ENCODE measurements around the gene MGARP. TPM values are rescaled to one million over a fixed set of nuclear protein-coding genes. Genes with fewer than 3 reads are reported as not detected.
A peak's percentile ranks its signal among the peaks of the same experiment; 100 is the strongest.
"Not testable (repeated sequence)": the region's sequence is repeated elsewhere in the genome, so short reads cannot be mapped to it uniquely, and the experiment has no call there.

Gene MGARP
- total RNA-seq, 2 experiments from 2014 or later = 0.20 TPM; not detected in 1

GRCh38 chr4:139282065-139282720 is 2.2 kb upstream of the MGARP start:
- peaks cover 57% of the 10 kb centered on the region for H3K27me3 Mint-ChIP-seq
- H3K4me1 Mint-ChIP-seq = peaks cover 18% of the 10 kb centered on the region
- H3K36me3 Mint-ChIP-seq = peaks cover 12% of the 10 kb centered on the region
- no peak overlapping the region for H3K27ac Mint-ChIP-seq
- H3K4me3 Mint-ChIP-seq = no peak overlapping the region
- no peak for ATAC-seq
- peaks cover 4% of the 10 kb centered on the region for H3K9me3 Mint-ChIP-seq (ENCODE audit: low read depth)
- DNase-seq = no peak
- CTCF ChIA-PET = interaction anchor here (1.0 to 1.4 kb wide), 2 partner anchors 9 to 13 kb away, joined by 6 read pairs; no protein-coding TSS in a partner anchor

GRCh38 chr4:139278912-139279759 is 889 bp downstream of the MGARP start:
- H3K36me3 Mint-ChIP-seq = peaks cover 1% of the 10 kb centered on the region
- peaks cover 18% of the 10 kb centered on the region for H3K4me1 Mint-ChIP-seq
- DNase-seq (no peak), ATAC-seq (peak; percentile 52)
- no peak overlapping the region for H3K27ac Mint-ChIP-seq
- H3K4me3 Mint-ChIP-seq = peak overlapping the region; percentile 68
- H3K27me3 Mint-ChIP-seq = peaks cover 73% of the 10 kb centered on the region
- CTCF ChIA-PET = no interaction called here
- H3K9me3 Mint-ChIP-seq (ENCODE audit: low read depth) = no peaks in the 10 kb centered on the region

- no peaks in the 10 kb centered on the region for H3K9me3 Mint-ChIP-seq (ENCODE audit: low read depth)
- DNase-seq (no peak), ATAC-seq (no peak)
- peaks cover 75% of the 10 kb centered on the region for H3K27me3 Mint-ChIP-seq
- CTCF ChIA-PET = no interaction called here
- peak overlapping the region; percentile 68 for H3K4me3 Mint-ChIP-seq
- H3K27ac Mint-ChIP-seq = no peak overlapping the region
- peaks cover 1% of the 10 kb centered on the region for H3K36me3 Mint-ChIP-seq
- H3K4me1 Mint-ChIP-seq = peaks cover 18% of the 10 kb centered on the region
Observed at GRCh38 chr4:139278485-139278884, 1.5 kb downstream of the MGARP start.

GRCh38 chr4:139275281-139275735 is 4.7 kb downstream of the MGARP start:
- H3K36me3 Mint-ChIP-seq = peaks cover 1% of the 10 kb centered on the region
- H3K4me1 Mint-ChIP-seq = peaks cover 16% of the 10 kb centered on the region
- peaks cover 48% of the 10 kb centered on the region for H3K27me3 Mint-ChIP-seq
- CTCF ChIA-PET = interaction anchor here (1.0 to 1.4 kb wide), 2 partner anchors 9 to 21 kb away, joined by 3 to 5 read pairs; no protein-coding TSS in a partner anchor
- ATAC-seq = no peak
- H3K4me3 Mint-ChIP-seq = no peak overlapping the region
- DNase-seq = no peak
- H3K9me3 Mint-ChIP-seq (ENCODE audit: low read depth) = no peaks in the 10 kb centered on the region
- no peak overlapping the region for H3K27ac Mint-ChIP-seq

- Mint-ChIP-seq H3K36me3 (peaks cover 1% of the 10 kb centered on the region), H3K4me3 (no peak overlapping the region), H3K27ac (no peak overlapping the region), H3K27me3 (peaks cover 43% of the 10 kb centered on the region), H3K9me3 (ENCODE audit: low read depth) (no peaks in the 10 kb centered on the region), H3K4me1 (peaks cover 11% of the 10 kb centered on the region)
- DNase-seq (no peak), ATAC-seq (no peak)
- CTCF ChIA-PET = interaction anchor here (1.0 kb wide), 1 partner anchor 8 kb away, joined by 3 read pairs; no protein-coding TSS in a partner anchor
Observed at GRCh38 chr4:139274790-139275189, 5.2 kb downstream of the MGARP start.

- DNase-seq (no peak), ATAC-seq (no peak)
- Mint-ChIP-seq H3K4me3 (no peak overlapping the region), H3K27me3 (peaks cover 35% of the 10 kb centered on the region), H3K27ac (no peak overlapping the region), H3K9me3 (ENCODE audit: low read depth) (no peaks in the 10 kb centered on the region), H3K36me3 (peaks cover 1% of the 10 kb centered on the region), H3K4me1 (peaks cover 2% of the 10 kb centered on the region)
- CTCF ChIA-PET = no interaction called here
Observed at GRCh38 chr4:139273835-139274234, 6.2 kb downstream of the MGARP start.

GRCh38 chr4:139267301-139267700 is 12.7 kb downstream of the MGARP start:
- no peaks in the 10 kb centered on the region for H3K36me3 Mint-ChIP-seq
- H3K27ac Mint-ChIP-seq = no peak overlapping the region
- DNase-seq (no peak), ATAC-seq (no peak)
- peaks cover 29% of the 10 kb centered on the region for H3K4me1 Mint-ChIP-seq
- H3K27me3 Mint-ChIP-seq = peaks cover 18% of the 10 kb centered on the region
- H3K9me3 Mint-ChIP-seq (ENCODE audit: low read depth) = no peaks in the 10 kb centered on the region
- CTCF ChIA-PET = interaction anchor here (0.9 to 3.0 kb wide), 5 partner anchors 21 to 237 kb away, joined by 3 to 14 read pairs (median 8); no protein-coding TSS in a partner anchor
- peak overlapping the region; percentile 65 for H3K4me3 Mint-ChIP-seq

GRCh38 chr4:139266583-139267257 is 13.3 kb downstream of the MGARP start:
- peak overlapping the region; percentile 65 for H3K4me3 Mint-ChIP-seq
- no peaks in the 10 kb centered on the region for H3K9me3 Mint-ChIP-seq (ENCODE audit: low read depth)
- ATAC-seq (peak; percentile 96), DNase-seq (peak; percentile 94)
- peaks cover 18% of the 10 kb centered on the region for H3K27me3 Mint-ChIP-seq
- peaks cover 29% of the 10 kb centered on the region for H3K4me1 Mint-ChIP-seq
- peak overlapping the region; percentile 77 for H3K27ac Mint-ChIP-seq
- CTCF ChIA-PET = interaction anchor here (0.9 to 3.0 kb wide), 10 partner anchors 8 to 236 kb away, joined by 3 to 14 read pairs (median 4); partner anchors contain the start of gene NAA15
- H3K36me3 Mint-ChIP-seq = no peaks in the 10 kb centered on the region

GRCh38 chr4:139266208-139266582 is 13.8 kb downstream of the MGARP start:
- CTCF ChIA-PET = interaction anchor here (0.9 to 3.0 kb wide), 9 partner anchors 9 to 235 kb away, joined by 3 to 14 read pairs (median 4); partner anchors contain the start of gene NAA15
- Mint-ChIP-seq H3K4me3 (peak overlapping the region; percentile 65), H3K9me3 (ENCODE audit: low read depth) (no peaks in the 10 kb centered on the region), H3K36me3 (no peaks in the 10 kb centered on the region), H3K27me3 (peaks cover 18% of the 10 kb centered on the region), H3K4me1 (peaks cover 29% of the 10 kb centered on the region), H3K27ac (peak overlapping the region; percentile 77)
- DNase-seq (no peak), ATAC-seq (peak; percentile 7)

- H3K4me1 Mint-ChIP-seq = peaks cover 29% of the 10 kb centered on the region
- H3K27me3 Mint-ChIP-seq = peaks cover 18% of the 10 kb centered on the region
- ATAC-seq (no peak), DNase-seq (no peak)
- CTCF ChIA-PET = interaction anchor here (1.3 to 3.0 kb wide), 5 partner anchors 30 to 235 kb away, joined by 3 to 14 read pairs (median 8); partner anchors contain the start of gene NAA15
- no peaks in the 10 kb centered on the region for H3K9me3 Mint-ChIP-seq (ENCODE audit: low read depth)
- H3K4me3 Mint-ChIP-seq = no peak overlapping the region
- no peaks in the 10 kb centered on the region for H3K36me3 Mint-ChIP-seq
- no peak overlapping the region for H3K27ac Mint-ChIP-seq
Observed at GRCh38 chr4:139265654-139266053, 14.4 kb downstream of the MGARP start.

- ATAC-seq = no peak
- Mint-ChIP-seq H3K27ac (no peak overlapping the region), H3K36me3 (no peaks in the 10 kb centered on the region), H3K27me3 (peaks cover 2% of the 10 kb centered on the region), H3K4me1 (no peaks in the 10 kb centered on the region), H3K9me3 (ENCODE audit: low read depth) (no peaks in the 10 kb centered on the region), H3K4me3 (no peak overlapping the region)
- no peak for DNase-seq
- CTCF ChIA-PET = interaction anchor here (1.5 kb wide), 1 partner anchor 39 kb away, joined by 7 read pairs; no protein-coding TSS in a partner anchor
Observed at GRCh38 chr4:139256349-139256748, 23.7 kb downstream of the MGARP start.

- H3K27ac Mint-ChIP-seq; DNase-seq; H3K36me3 Mint-ChIP-seq; H3K4me1 Mint-ChIP-seq; CTCF ChIA-PET; H3K9me3 Mint-ChIP-seq (ENCODE audit: low read depth); ATAC-seq; H3K27me3 Mint-ChIP-seq; H3K4me3 Mint-ChIP-seq: not testable (repeated sequence)
Observed at GRCh38 chr4:139255581-139255980, 24.4 kb downstream of the MGARP start.

- ATAC-seq (no peak), DNase-seq (no peak)
- Mint-ChIP-seq H3K4me1 (no peaks in the 10 kb centered on the region), H3K9me3 (ENCODE audit: low read depth) (no peaks in the 10 kb centered on the region), H3K36me3 (no peaks in the 10 kb centered on the region), H3K27ac (no peak overlapping the region), H3K4me3 (no peak overlapping the region), H3K27me3 (no peaks in the 10 kb centered on the region)
- CTCF ChIA-PET = interaction anchor here (1.3 to 2.1 kb wide), 3 partner anchors 22 to 223 kb away, joined by 3 to 5 read pairs (median 4); no protein-coding TSS in a partner anchor
Observed at GRCh38 chr4:139253713-139254112, 26.3 kb downstream of the MGARP start.
